Measurements from ENCODE around the gene RRAGC. TPM values are rescaled to one million over a fixed set of nuclear protein-coding genes. Genes with fewer than 3 reads are reported as not detected.

The RRAGC gene
- total and polyA plus RNA-seq, 2 donors from 2014 or later: 22.9 to 27.3 TPM

GRCh38 chr1:38790422-38791163 is 69.0 kb downstream of the RRAGC start:
- no peak overlapping the region for H3K9ac ChIP-seq (ENCODE audit: low read length in 3 of 3)
- DNase-seq: no peak
- no peaks in the 10 kb centered on the region for H3K36me3 ChIP-seq (ENCODE audit: control insufficient read depth in 2 of 3, insufficient read depth in 3 of 3, low read length in 3 of 3)
- peaks cover 0 to 8% (median 0%) of the 10 kb centered on the region in 3 donors for H3K9me3 ChIP-seq (ENCODE audit: control insufficient read depth in 2 of 3, insufficient read depth in 1 of 3, low read length in 3 of 3)
- no peaks in the 10 kb centered on the region for H3K4me1 ChIP-seq (ENCODE audit: control insufficient read depth in 2 of 3, insufficient read depth in 2 of 3, low read depth in 1 of 3, low read length in 3 of 3)
- no peak for FAIRE-seq
- H3K27ac ChIP-seq (ENCODE audit: low read depth in 2 of 2, low read length in 2 of 2): no peak overlapping the region
- no peak for TF ChIP-seq CTCF (IDR thresholded peaks at IDR 0.05; ENCODE audit: borderline replicate concordance, extremely low read depth, insufficient read depth)
- intact Hi-C loops (cut with DNase I): no loop called here
- H3K27me3 ChIP-seq (ENCODE audit: control insufficient read depth, insufficient read depth, low read length): no peaks in the 10 kb centered on the region
- no peak overlapping the region for H3K4me3 ChIP-seq (ENCODE audit: low read length in 3 of 3)

- peak in 1 of 5 donors; percentile 10 for DNase-seq
- no peak overlapping the region for H3K9ac ChIP-seq (ENCODE audit: low read length in 3 of 3)
- TF ChIP-seq CTCF (IDR thresholded peaks at IDR 0.05; ENCODE audit: borderline replicate concordance, extremely low read depth, insufficient read depth): no peak
- no peaks in the 10 kb centered on the region for H3K36me3 ChIP-seq (ENCODE audit: control insufficient read depth in 2 of 3, insufficient read depth in 3 of 3, low read length in 3 of 3)
- no peak for FAIRE-seq
- H3K4me3 ChIP-seq (ENCODE audit: low read length in 3 of 3): no peak overlapping the region
- H3K9me3 ChIP-seq (ENCODE audit: control insufficient read depth in 2 of 3, insufficient read depth in 1 of 3, low read length in 3 of 3): peaks cover 0 to 8% (median 0%) of the 10 kb centered on the region in 3 donors
- H3K27me3 ChIP-seq (ENCODE audit: control insufficient read depth, insufficient read depth, low read length): no peaks in the 10 kb centered on the region
- H3K4me1 ChIP-seq (ENCODE audit: control insufficient read depth in 2 of 3, insufficient read depth in 2 of 3, low read depth in 1 of 3, low read length in 3 of 3): no peaks in the 10 kb centered on the region
- H3K27ac ChIP-seq (ENCODE audit: low read depth in 2 of 2, low read length in 2 of 2): no peak overlapping the region
- intact Hi-C loops (cut with DNase I): no loop called here
Measured at GRCh38 chr1:38789498-38790169, 69.9 kb downstream of the RRAGC start.

GRCh38 chr1:38788341-38789336 is 70.9 kb downstream of the RRAGC start:
- intact Hi-C loops (cut with DNase I): no loop called here
- Histone ChIP-seq H3K9me3 (ENCODE audit: control insufficient read depth in 2 of 3, insufficient read depth in 1 of 3, low read length in 3 of 3) (peaks cover 0 to 8% (median 0%) of the 10 kb centered on the region in 3 donors), H3K4me3 (ENCODE audit: low read length in 3 of 3) (no peak overlapping the region), H3K36me3 (ENCODE audit: control insufficient read depth in 2 of 3, insufficient read depth in 3 of 3, low read length in 3 of 3) (no peaks in the 10 kb centered on the region), H3K27me3 (ENCODE audit: control insufficient read depth, insufficient read depth, low read length) (no peaks in the 10 kb centered on the region), H3K4me1 (ENCODE audit: control insufficient read depth in 2 of 3, insufficient read depth in 2 of 3, low read depth in 1 of 3, low read length in 3 of 3) (peaks cover 0 to 6% (median 3%) of the 10 kb centered on the region in 3 donors), H3K9ac (ENCODE audit: low read length in 3 of 3) (no peak overlapping the region), H3K27ac (ENCODE audit: low read depth in 2 of 2, low read length in 2 of 2) (no peak overlapping the region)
- peak in 2 of 5 donors; percentile 19 to 26 for DNase-seq
- no peak for TF ChIP-seq CTCF (IDR thresholded peaks at IDR 0.05; ENCODE audit: borderline replicate concordance, extremely low read depth, insufficient read depth)
- no peak for FAIRE-seq

Other genes starting within 250 kb of the RRAGC start
- 31.1 TPM for gene MYCBP, start 13.6 kb upstream of the RRAGC start, total RNA-seq
- 20.6 TPM for gene MYCBP, start 13.6 kb upstream of the RRAGC start, polyA plus RNA-seq (ENCODE audit: insufficient read depth, low read depth, low replicate concordance)
- not detected for gene GJA9, start 21.8 kb upstream of the RRAGC start, total RNA-seq
- gene GJA9, start 21.8 kb upstream of the RRAGC start, polyA plus RNA-seq (ENCODE audit: insufficient read depth, low read depth, low replicate concordance): not detected
- 2.1 TPM for gene RHBDL2, start 82.1 kb upstream of the RRAGC start, total RNA-seq
- 0.34 TPM for gene RHBDL2, start 82.1 kb upstream of the RRAGC start, polyA plus RNA-seq (ENCODE audit: insufficient read depth, low read depth, low replicate concordance)
- 56.9 TPM for gene AKIRIN1, start 131.5 kb upstream of the RRAGC start, total RNA-seq
- 40.7 TPM for gene AKIRIN1, start 131.5 kb upstream of the RRAGC start, polyA plus RNA-seq (ENCODE audit: insufficient read depth, low read depth, low replicate concordance)
- 174 TPM for gene NDUFS5, start 166.6 kb upstream of the RRAGC start, total RNA-seq
- gene NDUFS5, start 166.6 kb upstream of the RRAGC start, polyA plus RNA-seq (ENCODE audit: insufficient read depth, low read depth, low replicate concordance): 1,037 TPM